NCI-H1417 (cell line): ENCODE data around the gene CADM1.

Experiments used
- DNase-seq, 3 experiments: peaks; one replicate each; lab custom pipeline; 2025; lab: John Stamatoyannopoulos, UW

Gene CADM1

DNA sequence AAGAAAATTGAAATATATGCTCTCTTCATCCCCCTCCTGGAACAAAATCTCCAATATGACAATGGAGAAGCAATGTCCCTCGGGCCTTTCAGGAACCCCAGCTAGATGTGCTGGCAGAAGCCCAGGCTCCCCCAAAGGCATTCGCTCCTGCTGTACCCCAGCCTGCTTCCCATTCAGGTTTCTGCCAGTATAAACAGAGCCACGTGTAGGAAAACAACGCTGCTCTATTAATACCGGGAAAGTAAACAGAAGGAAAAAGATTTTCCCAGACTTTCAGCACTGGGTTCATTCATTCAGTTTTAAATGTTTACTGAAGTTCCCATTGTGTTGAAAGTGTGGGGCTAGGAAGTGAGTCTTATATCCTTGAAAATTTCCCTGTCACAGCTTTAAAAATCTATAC is 147.1 kb downstream of the CADM1 start:
- DNase-seq = peak in 1 of 3 experiments; percentile 46

DNA sequence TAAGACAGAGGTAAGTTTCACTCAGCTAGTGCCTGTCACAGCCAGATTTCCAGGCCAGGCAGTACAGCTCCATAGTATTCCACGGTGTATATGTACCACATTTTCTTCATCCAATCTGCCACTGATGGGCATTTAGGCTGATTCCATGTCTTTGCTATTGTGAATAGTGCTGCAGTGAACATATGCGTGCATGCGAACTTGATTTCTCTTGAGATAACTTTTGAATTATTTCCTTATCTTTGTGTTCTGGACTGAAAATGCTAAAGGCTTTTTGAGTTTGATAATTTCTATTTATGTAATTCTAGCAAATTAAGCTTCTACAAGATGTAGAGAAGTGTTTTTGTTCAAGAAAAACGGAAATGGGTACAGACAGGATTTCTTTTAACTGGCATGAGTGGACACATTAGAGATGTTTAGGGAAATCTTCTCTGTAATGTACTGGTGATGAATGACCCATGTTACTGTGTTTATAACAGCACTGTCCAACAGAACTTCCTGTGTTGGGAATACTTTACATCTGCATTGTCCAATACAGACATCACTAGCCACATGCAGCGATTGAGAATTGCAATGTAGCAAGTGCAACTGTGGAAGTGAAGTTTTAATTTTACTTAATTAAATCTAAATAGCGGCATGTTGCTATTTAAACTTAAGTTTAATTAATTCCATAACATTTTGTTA is 151.3 kb downstream of the CADM1 start:
- no peak for DNase-seq

- peak in 1 of 3 experiments; percentile 68 for DNase-seq
These were observed 154.7 kb downstream of the CADM1 start for GRCh38 chr11:115349335-115350017.

GRCh38 chr11:115348416-115348815 is 155.8 kb downstream of the CADM1 start:
- DNase-seq = peak; percentile 56 to 86 (median 76)

- DNase-seq = peak in 2 of 3 experiments; percentile 62 to 94
These were observed 157.1 kb downstream of the CADM1 start for GRCh38 chr11:115347106-115347505.

GRCh38 chr11:115345840-115346239 is 158.4 kb downstream of the CADM1 start:
- DNase-seq = no peak

- peak in 1 of 3 experiments; percentile 54 for DNase-seq
These were observed 158.9 kb downstream of the CADM1 start for GRCh38 chr11:115345361-115345760.

DNA sequence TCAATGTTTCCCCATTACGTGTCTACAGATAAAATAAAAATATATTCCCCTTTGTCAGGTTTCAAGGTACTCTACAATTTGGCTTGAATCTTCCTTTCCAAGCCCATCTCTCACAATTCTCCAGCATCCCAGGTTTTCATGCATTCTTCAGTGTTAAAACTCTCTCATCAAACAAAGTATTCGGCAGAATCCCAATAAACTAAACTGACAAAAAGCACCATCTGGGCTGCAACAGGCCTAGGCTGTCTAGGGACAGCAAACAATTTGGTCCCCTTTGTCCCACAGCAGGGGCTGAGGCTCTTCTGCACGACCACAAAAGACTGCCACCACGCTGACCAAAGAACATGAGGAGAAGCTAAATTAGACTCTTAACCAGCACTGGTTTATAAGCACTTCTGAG is 159.4 kb downstream of the CADM1 start:
- peak in 1 of 3 experiments; percentile 51 for DNase-seq

- DNase-seq = no peak
These were observed 162.1 kb downstream of the CADM1 start for GRCh38 chr11:115342142-115342541.

GRCh38 chr11:115340874-115341273 is 163.3 kb downstream of the CADM1 start:
- DNase-seq = no peak

GRCh38 chr11:115338476-115338875 is 165.7 kb downstream of the CADM1 start:
- peak in 1 of 3 experiments; percentile 41 for DNase-seq

GRCh38 chr11:115334932-115335788 is 169.1 kb downstream of the CADM1 start:
- peak in 2 of 3 experiments; percentile 73 to 79 for DNase-seq

DNA sequence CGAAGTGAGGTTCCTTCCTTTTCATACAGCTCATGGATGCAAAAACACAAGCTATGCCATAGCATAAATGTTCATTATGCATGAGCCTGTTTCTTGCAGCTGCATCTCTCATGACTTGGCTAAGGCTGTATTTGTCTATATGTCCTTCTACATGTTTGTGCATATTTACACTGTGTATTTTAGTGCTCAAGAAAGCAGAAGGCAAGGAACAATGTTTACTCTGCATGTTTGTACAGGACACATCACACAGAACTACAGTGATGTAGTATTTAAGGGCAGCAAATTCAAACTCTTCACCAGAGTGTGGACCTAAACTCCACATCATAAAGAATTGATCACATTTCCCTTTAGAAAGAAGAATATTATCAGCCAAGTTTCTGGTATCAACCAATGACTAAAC is 170.3 kb downstream of the CADM1 start:
- DNase-seq = peak in 2 of 3 experiments; percentile 37 to 55

DNA sequence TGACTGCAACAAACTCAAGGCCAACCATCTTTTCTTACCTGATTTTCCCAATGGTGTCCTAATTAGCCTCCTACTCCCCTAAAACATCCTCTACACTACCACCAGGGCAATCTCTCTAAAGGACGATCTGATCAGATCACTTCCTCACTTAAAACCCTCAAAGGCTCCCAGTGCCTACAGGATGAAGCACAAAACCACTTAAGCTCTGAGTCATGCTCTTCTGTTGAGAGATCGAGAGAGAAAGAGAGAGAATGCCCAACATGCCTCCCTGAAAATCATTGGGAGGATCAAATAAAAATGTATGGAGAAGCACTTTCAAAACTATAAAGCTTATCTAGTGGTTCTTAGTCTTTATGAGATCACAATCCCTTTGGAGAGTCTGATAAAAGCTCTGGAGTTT is 171.1 kb downstream of the CADM1 start:
- DNase-seq = peak in 2 of 3 experiments; percentile 34 to 61

GRCh38 chr11:115330684-115331482 is 173.3 kb downstream of the CADM1 start:
- DNase-seq = no peak

DNA sequence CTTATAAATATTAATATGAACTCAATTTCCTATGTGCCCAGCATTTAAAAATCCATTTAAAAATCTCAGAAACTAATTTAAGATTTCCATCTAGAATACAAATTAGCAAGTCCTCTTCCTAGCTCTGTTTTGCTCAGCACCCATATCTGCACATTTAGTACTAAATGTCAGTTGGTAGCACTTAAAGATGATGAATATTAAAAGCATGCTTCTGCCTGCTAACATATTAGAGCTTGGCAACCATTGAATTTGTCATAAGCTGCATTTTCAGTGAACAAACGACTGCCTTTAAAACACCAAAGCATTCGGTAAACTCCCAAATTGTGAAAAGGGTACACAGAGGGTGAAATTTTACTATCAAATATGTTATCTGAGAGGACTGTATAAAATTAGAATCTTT is 177.7 kb downstream of the CADM1 start:
- peak in 1 of 3 experiments; percentile 64 for DNase-seq

- DNase-seq = peak; percentile 46 to 87 (median 66)
These were observed 178.7 kb downstream of the CADM1 start for GRCh38 chr11:115325523-115325922.

DNA sequence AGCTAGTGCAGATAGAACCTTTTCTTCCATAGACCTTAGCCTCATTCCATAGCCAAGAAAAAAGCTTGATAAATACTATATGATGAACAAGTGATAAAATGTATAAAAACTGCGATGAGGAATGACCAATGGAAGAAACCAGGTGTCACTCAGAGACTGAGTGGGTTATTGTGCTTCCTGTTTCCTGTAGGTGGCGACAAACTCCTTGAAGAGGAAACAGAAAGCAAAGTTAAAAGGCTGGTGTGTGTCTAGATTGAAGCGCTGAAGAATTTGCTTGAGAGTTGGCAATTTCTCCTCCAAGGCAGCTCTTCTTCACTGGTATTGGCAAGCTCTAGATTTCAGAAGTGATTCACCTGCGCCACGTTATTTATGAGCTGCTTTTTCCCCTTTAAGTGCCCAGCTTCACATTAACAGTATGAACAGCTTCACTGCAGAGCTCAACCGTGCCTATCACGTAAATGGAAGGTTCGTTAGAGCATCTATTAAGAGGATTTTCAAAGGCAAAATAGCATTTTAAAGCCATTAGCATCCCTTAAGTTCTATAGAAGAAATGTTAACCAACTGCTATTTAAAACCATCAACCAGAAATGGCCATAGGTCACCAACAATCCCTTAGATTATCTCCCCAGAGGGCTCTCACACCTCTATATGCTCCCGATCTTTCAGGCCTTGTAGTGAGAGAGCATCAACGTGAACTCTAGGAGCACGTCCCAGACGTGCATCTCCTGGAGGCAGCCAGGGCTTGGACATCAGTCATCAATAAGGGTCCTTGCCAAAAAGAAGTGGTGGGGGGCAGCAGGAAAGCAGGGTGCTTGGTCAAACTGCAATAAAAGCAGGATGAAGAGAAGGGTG is 179.4 kb downstream of the CADM1 start:
- peak; percentile 56 to 90 (median 85) for DNase-seq

DNA sequence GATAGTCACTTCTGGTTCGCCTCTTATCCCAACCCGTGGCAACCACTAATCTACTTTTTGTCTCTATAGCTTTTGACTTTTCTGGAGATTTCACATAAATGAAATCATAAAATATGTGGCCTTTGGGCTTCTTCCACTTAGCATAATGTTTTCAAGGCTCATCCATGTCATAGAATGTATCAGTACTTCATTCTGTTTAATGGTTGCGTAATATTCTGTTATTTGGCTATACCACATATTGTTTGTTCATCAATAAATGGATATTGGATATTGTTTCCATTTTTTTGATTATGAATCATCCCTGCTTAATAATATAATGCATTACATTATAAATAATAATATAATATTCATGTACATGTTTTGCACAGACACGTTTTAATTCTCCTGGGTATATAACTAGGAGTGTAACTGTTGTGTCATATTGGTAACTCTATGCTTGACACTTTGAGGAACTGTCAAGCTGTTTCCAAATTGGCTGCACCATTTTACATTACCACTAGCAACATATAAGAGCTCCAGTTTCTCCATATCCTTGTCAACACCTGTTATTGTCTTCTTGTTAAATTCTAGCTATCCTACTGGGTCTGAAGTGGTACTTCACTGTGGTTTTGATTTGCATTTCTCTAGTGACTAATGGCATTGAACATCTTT is 181.5 kb downstream of the CADM1 start:
- peak in 2 of 3 experiments; percentile 17 to 48 for DNase-seq
